Activated T-cell treated with anti-CD3 and anti-CD28 coated beads for 4 hours (primary cell): ENCODE data around the gene SELENOS.

ENCODE experiments used
- DNase-seq: peaks from one replicate; pipeline ENCODE4 v3.0.0-alpha.2; 2020

The SELENOS gene

GRCh38 chr15:101276501-101277037 lies 716 bp downstream of the SELENOS start:
- DNase-seq: no peak

GRCh38 chr15:101275018-101275417 lies 2.3 kb downstream of the SELENOS start:
- DNase-seq: no peak

DNA sequence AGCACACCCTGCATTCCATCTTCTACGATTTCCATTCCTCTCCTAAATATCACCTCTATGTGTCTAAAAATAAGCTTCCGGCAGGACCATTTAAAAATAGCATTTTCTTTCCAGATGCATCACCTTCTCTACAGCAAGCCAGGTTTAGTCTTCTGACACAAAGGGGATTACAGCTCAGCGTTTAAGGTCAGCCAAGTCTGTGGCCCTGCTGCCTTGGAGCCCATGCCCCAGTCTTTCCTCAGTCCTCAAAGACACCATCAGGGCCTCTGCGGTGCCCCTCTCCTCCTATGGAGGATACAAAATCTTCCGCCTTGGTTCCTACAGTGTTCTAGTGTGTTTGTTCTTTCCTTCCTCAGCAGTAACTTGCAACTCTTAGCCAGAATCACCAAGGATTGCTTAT lies 3.8 kb downstream of the SELENOS start:
- DNase-seq: no peak

GRCh38 chr15:101272584-101272983 lies 4.7 kb downstream of the SELENOS start:
- DNase-seq: no peak

- no peak for DNase-seq
Observed at GRCh38 chr15:101269479-101270223, 7.6 kb downstream of the SELENOS start.

GRCh38 chr15:101267320-101268104 lies 9.8 kb downstream of the SELENOS start:
- DNase-seq: no peak

GRCh38 chr15:101266787-101267186 lies 10.5 kb downstream of the SELENOS start:
- DNase-seq: no peak

DNA sequence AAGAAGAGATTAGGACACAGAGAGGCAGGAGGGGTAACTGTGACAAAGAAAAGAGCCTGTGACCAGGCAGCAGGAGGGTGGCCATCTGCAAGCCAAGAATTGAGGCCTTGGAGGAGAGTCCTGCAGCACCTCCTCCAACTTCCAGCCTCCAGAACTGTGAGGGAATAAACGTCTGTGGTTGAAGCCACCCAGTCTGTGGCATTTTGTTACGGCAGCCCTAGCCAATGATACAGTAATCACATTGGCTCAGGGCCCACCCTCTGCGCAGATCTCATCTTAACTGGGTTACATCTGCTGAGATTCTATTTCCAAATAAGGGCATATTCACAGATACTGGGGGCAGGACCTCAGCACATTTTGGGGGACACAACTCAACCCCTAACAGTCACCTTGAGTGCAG lies 11.3 kb downstream of the SELENOS start:
- DNase-seq: no peak

DNA sequence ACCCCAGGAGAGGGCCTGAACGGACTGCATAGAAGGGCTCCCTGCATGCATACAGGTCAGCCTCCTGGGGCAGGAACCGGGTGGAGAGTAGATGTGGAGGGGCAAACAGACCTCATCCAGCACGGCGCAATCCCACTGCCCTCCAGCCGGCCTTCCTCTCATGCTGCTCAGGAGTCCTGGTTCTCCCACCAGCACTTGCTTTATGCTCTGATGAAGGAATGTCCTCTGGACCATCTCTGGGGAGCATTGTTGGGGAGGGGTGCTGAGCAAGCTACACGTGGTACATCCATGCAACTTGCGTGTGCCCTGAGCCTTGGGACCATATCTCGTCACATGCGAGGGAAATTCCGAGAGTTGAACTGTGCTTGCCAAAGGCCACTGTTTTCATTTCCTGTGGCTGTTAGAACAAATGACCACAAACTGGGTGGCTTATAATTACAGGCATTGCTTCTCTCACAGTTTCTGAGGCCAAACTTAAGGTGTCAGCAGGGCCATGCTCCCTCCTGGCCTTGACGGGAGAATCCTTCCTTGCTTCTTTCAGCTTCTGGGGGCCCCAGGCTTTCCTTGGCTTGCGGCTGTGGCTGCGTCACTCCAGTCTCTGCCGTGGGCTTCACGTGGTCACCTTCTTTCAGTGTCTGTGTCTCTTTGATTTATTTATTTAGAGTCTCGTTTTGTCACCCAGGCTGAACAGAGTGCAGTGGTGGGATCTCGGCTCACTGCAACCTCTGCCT lies 12.2 kb downstream of the SELENOS start:
- no peak for DNase-seq

DNA sequence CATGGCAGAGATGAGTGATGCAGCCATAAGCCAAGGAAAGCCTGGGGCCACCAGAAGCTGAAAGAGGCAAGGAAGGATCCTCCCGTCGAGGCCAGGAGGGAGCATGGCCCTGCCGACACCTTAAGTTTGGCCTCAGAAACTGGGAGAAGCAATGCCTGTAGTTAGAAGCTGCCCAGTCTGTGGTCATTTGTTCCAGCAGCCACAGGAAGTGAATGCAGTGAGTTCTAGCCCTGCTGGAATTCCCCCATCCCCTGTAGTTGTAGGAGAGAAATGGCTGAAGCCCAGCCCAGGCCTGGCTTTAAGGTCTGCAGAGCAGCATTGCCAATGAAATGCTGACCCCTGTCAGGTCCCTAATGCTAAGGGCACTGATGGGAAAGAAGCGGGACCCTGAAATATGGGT lies 13.3 kb downstream of the SELENOS start:
- DNase-seq: no peak

- DNase-seq: no peak
Observed at GRCh38 chr15:101262551-101262950, 14.7 kb downstream of the SELENOS start.

GRCh38 chr15:101258238-101259144 lies 18.8 kb downstream of the SELENOS start:
- peak; percentile 47 for DNase-seq

- DNase-seq: no peak
Observed at GRCh38 chr15:101256757-101257156, 20.5 kb downstream of the SELENOS start.

GRCh38 chr15:101255615-101256241 lies 21.6 kb downstream of the SELENOS start:
- DNase-seq: no peak

DNA sequence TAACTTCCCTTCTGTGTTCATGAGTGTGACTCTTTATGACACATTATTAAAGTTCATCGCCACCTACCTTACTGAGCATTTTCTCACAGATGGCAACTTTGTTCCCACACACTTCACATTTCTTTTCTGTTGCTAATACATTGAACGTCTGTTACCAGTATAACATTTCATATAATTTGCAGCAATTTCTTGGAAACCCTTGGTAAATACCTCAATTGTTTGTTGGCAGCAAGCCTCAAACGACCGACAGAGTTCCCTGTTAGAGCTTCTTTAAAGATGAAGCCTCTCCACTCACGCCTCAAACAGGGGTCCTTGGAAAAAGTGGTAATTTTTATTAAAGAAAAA lies 22.3 kb downstream of the SELENOS start:
- DNase-seq: no peak

DNA sequence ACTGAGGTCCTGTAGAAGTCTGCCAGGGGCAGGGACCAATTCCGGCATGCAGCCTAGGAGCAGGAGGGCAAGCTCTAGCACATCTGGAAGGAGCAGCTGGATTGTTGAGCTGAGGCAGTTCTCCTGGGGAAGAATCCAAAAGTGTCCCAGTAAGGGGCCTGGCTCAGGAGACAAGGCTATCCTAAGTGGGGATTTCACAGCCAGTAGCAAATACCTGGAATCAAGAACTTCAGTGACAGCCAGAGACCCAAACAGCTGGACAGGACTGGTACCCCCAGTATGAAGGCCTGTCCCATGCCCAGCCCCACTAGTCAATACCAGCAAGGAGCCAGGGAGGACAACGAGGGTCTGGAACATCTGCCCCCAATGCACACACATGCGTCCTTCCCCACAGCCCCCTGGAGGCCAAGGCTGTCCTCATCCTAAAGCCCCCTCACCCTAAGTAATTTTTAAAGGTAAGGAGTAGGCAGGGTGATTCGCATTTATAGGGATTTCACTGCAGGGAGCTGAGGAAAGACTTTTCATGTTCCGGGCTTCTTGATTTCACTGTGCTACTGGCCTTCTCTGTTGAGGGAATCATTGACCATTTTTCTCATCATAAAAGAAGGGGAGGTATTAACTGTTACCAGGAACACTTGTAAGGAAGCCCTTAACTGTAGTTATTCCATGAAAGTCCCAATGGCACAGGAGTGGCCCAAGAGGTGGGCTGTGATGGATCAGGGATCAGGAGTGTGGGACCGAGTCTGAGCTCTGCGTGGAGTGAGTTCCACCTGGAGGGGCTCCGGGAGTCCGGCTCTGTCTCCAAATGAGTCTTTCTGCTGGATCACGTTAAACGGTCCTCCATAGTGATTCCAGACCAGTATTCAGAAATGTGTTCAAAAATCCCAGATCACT lies 22.9 kb downstream of the SELENOS start:
- no peak for DNase-seq

GRCh38 chr15:101252836-101253235 lies 24.4 kb downstream of the SELENOS start:
- no peak for DNase-seq

DNA sequence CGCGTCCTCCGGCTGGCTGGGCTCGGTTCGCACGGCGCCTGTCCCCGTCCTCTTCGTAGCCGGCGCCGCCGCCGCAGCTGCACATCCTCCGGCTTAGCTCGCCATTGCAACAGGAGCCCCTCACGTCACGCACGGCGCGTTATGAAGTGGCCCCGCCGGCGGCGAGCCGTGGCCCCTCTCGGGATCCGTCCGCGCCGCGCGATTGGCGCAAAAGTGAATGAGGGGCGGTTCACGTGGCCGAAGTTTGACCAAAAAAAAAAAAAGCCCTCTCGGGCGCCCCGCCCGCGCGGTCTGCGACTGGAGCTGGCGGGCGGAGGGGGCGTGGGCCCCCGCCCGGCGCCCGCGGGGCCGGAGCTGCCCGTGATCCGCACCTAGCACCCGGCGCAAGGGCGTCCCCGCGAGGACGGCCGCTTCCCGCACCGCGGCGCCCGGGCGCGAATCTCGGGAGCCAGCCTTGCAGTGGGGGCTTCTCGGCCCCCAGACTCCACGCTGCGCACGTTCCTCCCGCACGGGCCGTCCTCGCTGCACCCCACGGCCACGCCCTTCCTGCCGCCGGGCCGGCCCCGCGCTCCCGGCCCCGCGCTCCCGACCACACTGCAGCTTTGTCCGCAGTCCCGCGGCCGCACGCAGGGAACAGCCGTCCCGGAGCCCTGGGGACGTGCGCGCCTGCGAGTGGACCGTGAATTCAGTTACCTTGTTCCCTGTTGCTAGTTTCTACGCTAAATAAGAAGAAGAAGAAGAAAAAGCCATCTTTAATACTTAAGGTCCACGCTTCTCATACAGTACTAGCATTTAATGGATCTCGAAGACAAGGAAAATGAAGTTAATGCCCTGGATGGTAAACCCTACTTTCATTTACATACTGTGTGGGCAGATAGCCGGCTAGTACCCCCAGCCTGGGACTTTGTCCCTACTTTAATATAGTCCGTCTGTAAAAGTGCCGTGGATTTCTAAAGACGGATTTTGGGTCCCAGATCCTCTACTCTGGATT lies 25.2 kb downstream of the SELENOS start, which contains the start of gene CHSY1:
Gene CHSY1, minus strand, starts transcription at position 219 of the 991 bp plus-strand sequence. CDS start 592 bp downstream, outside the sequence.
- peak; percentile 70 for DNase-seq
